GM19351 (cell line): ENCODE data around the gene DNASE1L1.

Experiments used
- ATAC-seq: cut with Tn5 transposase; IDR thresholded peaks from one replicate; pipeline ENCODE4 v1.9.1; 2021; ENCODE audit warnings: mild to moderate bottlenecking, moderate library complexity; ENCODE audit not compliant: unreplicated experiment

The DNASE1L1 gene

GRCh38 chrX:154354516-154354915 is 54.5 kb downstream of the DNASE1L1 start:
- no peak for ATAC-seq

- no peak for ATAC-seq
Observed at GRCh38 chrX:154354013-154354412, 55.0 kb downstream of the DNASE1L1 start.

- ATAC-seq: no peak
Observed at GRCh38 chrX:154353172-154353843, 55.7 kb downstream of the DNASE1L1 start.

GRCh38 chrX:154352466-154352865 is 56.6 kb downstream of the DNASE1L1 start:
- no peak for ATAC-seq

- ATAC-seq: no peak
Observed at GRCh38 chrX:154352012-154352401, 57.0 kb downstream of the DNASE1L1 start.
